HK-2 (cell line): ENCODE data around the gene LIN37.
A peak's percentile ranks its signal among the peaks of the same experiment; 100 is the strongest.

Experiments used
- DNase-seq: peaks from one replicate; pipeline ENCODE4 v3.0.0-alpha.2; 2018; ENCODE audit not compliant: unreplicated experiment

The LIN37 gene

DNA sequence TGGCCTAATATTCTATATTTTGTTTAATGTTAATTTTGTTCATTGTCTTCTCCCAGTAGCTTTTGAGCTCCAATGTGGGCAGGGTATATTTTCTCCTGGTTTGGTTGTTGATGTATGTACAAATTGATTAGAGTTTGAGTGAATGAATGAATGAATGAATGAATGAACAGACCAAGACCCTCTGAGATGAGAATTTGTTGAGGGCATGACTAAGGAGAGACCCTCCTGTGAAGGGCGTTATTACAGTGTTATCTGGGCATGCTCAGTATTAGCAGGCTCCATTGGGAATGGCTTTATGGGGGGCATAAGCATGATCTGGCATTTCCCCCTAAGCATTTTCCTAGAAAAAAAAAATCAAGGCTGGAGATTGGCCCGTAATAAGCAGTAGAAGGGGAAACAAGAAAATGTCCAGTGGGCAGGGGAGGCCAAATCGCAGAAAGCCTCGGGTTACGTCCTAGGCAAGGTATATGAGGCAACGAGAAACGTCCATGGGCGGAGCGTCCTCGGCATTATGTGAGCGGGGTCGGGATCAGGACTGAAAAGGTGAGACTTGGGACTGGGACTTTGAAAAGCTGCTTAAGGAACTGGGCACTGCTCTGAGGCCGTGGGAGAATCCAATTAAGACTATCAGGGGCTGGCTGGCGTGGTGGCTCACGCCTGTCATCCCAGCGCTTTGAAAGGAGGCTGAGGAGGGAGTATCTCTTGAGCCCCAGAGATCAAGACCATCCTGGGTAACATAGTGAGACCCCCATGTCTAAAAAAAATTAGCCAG, 26.1 kb downstream of the LIN37 start:
- no peak for DNase-seq

DNA sequence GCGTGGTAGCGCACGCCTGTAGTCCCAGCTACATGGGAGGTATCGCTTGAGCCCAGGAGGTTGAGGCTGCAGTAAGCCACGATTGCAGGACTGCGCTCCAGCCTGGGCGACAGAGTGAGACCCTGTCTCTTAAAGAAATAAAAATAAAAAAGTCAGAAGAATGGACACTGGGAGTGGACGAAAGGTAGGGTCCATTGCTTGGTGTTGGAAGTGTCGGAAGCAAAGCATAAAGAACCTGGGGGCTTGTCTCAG, 26.6 kb downstream of the LIN37 start:
- no peak for DNase-seq

DNA sequence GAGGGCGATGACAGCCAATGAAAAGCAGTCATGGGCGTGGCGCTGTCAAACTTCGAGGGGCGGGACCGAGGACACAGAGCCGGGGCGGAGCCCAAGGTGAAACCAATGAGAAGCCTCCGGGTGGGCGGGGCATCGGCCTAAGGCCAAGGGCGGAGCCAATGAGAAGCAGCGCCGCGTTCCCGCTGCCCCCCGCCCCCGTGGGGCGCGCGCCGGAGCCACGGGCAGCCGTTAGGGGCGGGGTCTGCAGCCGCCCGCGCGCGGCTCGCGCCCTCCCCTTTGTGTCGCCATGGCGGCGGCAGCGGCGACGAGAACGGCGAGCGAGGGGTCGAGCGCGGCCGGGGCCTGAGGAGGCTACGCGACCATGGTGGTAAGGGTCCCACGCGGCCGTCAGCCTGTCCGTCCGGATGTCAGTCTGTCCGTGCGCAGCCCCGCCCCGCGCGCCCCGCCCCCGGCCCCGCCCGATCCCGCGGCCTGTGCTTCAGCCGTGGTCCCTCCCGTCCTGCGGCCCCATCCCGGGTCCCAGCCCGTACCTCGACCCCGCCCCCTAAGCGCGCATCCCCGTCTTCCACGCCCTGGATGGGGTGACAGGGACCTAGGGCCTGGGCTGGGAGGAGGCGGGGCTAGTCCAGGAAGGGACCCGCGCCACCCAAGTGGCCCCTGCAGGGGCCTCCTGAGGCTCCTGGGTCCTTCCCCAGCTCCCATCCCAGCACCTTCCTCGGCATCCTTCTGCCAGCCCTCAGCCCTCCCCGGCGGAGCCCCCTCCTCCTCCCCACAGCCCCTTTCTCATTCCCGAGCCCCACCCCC, 27.1 kb downstream of the LIN37 start, which contains the start of gene ARHGAP33:
TSS of gene ARHGAP33 (plus strand) at position 267 of the 804 bp plus-strand sequence. CDS start at position 362, 95 bp downstream.
- DNase-seq, result peak; percentile 98

DNA sequence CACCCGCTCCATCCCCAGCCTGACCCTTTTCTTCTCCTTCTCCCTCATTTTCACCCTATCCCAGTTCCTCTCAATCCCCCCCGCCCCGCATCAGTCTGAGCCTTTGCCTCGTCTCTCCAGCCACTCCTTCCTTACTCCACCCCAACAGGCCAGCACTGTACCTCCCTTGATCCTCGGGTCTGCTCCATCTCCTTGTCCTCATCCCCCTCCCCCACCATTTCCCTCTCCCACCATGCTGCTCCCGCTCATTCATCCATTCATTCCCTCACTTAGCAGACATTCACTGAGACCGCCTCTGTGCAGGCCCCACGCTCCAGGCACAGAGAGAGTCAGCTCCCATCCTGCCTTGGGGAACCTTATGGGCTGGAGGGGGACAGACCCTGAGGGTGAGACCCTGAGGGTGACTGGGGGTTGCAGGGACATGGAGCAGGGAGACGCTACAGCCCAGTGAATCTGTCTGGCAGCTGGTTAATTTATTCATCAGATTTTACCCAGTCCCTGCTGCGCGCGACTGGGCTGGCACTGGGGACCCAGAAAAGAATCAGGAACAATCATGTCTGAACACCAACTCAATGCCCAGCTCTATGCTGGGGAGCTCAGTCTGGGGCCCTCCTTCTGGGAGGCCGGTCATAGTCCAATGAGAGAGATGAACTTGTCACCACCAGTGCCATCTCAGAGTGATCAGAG, 27.9 kb downstream of the LIN37 start:
- no peak for DNase-seq

DNA sequence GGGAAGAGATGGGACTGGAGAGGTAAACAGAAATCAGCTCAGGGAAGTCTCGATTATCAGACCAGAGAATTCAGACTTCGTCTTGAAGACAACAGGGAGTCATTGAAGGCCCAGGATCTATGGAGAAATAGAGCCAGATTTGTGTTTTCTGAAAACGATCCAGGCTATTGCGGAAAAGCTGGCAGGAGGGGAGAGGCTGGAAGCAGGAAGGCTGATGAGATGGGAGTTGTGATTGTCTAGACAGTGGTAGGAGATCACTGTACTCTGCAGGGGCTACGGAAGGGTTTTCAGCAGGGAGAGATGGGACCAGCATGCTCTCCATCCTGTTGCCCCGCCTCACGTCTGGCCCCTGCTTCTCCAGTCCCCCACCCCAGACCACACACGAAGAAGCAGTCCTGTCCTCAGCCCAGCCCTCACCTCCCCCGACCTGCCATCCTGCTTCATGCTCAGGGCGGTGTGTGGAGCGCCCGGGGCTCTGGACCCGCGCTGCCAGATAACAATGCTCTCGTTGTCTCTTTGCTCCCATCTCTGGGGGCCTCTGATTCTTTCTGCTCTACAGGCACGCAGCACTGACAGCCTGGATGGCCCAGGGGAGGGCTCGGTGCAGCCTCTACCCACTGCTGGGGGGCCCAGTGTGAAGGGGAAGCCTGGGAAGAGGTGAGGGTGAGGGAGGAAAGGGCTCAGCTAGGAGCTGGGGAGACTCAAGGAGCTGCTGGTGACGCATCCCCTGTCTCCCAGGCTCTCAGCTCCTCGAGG, 28.9 kb downstream of the LIN37 start:
- DNase-seq, result no peak

DNA sequence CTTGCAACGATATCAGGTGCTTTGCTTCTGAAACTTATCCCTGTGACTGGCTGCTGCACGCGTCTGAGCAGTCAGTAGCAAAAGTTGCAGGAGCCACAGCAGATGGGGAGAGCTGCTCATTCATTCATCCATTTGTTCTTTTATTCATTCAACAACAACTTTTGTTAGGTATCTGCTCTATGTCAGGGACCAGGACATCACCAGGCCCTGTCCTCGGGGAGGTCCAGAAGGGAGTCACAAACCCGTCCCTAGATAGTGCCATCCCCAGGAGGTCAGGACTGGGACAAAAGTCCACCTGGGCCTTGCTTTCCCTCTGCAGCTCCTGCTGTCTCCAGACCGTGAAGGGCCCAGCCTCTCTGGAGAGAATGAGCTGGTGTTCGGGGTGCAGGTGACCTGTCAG, 29.6 kb downstream of the LIN37 start:
- DNase-seq, result no peak

DNA sequence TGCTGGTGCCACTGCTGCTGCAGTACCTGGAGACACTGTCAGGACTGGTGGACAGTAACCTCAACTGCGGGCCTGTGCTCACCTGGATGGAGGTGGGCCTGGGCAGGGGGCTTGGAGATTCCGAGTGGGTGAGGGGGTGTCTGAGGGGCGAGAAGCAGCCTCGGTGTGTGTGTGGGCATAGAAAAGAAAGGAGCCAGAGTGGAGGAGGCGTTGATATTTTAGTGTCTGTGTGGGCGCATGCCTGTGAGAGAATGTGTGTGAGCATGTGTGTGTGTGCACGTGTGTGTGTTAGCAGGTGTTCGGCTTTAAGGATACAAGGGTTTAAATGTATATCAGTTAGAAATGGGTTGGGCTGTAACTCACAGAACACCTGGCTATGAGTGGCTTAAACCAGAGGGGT, 30.7 kb downstream of the LIN37 start:
- DNase-seq, result no peak

DNA sequence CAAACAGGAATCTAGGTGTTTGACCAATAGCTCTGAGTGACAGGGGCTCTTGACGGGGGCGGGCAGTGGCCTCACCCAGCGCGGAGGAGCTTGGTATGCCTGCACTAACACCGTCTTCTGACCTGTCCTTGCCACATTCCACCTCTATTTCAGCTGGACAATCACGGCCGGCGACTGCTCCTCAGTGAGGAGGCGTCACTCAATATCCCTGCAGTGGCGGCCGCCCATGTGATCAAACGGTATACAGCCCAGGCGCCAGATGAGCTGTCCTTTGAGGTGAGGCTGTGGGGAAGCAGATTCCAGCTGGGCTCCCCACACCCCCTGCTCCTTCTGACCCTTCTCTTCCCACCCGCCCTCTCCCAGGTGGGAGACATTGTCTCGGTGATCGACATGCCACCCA, 31.7 kb downstream of the LIN37 start:
- DNase-seq, result no peak

DNA sequence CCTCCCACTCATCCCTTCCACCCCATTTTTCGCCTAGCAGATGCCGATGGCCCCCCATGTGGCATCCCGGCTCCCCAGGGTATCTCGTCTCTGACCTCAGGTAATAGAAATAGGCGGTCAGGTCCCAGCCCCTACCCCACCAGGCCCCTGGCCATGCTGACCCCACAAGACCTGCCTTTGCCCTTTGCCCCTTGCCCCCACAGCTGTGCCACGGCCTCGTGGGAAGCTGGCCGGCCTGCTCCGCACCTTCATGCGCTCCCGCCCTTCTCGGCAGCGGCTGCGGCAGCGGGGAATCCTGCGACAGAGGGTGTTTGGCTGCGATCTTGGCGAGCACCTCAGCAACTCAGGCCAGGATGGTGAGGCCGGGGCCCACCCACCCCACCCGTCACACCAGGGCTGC, 32.3 kb downstream of the LIN37 start:
- no peak for DNase-seq

DNA sequence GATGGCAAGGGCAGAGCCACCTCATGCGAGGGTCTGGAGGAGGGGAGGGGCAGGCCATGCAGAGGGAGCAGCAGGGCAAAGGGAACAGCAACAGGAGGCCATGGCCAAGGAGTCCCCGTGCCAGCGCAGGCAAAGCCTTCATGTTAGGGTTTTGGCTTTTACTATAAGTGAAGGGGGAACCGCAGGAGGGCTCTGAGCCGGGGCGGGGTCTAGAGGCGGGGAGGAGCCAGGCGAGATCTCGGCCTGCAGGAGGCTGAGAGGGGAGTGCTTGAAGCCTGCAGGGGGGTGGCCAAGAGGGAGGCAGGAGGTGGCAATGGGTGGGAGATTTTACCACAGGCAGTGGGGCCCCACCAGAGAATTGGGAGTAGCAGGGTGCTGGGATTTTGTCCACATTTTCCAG, 33.3 kb downstream of the LIN37 start:
- no peak for DNase-seq

DNA sequence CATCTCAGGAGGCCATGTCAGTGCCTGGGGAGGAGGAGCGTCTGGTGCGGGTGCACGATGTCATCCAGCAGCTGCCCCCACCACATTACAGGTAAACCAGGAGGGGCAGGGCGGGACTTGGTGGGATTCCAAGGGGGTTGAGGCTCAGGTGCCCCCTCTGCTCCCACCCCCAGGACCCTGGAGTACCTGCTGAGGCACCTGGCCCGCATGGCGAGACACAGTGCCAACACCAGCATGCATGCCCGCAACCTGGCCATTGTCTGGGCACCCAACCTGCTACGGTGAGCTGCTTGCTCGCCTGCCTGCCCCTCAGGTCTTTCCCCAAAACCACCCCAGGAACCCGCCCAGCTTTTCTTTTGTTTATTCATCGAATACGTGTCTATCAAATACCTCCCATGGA, 34.2 kb downstream of the LIN37 start:
- DNase-seq, result no peak

DNA sequence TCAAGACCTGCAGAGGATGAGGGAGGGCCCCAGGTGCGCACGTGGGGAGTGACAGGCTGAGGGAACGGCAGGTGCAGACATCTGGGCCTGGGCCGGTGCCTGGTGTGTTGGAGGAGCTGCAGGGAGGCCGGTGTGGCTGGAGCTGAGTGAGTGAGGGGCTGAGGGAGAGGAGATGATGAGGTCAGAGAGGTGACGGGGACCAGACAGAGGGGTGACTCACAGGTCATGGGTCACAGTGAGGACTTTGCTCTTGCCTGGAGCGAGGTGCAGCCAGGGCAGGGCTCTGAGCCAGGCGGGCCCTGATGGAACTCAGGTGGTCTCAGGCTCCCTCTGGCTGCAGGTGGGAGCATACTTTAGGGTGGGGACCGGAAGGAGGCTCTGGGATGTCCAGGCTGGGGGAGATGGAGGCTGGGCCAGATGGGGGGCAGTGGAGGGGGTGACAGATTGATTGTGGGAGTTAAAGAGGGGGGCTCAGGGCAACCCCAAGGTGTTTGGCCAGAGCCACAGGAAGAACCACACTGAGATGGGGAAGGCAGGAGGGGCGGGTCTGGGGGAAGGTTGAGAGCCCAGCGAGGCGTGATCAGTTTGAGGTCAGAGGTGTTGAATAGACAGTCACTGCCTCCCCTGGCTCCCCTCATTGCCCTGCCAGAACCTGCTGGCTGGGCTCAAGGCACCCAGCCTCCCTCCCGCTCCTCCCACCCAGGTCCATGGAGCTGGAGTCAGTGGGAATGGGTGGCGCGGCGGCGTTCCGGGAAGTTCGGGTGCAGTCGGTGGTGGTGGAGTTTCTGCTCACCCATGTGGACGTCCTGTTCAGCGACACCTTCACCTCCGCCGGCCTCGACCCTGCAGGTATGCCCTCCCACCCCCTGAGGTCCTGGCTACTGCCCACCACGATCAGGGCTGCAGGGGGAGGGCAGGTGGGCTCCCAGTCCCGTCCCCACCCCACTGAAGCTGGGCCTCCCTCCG, 35.4 kb downstream of the LIN37 start:
- no peak for DNase-seq

DNA sequence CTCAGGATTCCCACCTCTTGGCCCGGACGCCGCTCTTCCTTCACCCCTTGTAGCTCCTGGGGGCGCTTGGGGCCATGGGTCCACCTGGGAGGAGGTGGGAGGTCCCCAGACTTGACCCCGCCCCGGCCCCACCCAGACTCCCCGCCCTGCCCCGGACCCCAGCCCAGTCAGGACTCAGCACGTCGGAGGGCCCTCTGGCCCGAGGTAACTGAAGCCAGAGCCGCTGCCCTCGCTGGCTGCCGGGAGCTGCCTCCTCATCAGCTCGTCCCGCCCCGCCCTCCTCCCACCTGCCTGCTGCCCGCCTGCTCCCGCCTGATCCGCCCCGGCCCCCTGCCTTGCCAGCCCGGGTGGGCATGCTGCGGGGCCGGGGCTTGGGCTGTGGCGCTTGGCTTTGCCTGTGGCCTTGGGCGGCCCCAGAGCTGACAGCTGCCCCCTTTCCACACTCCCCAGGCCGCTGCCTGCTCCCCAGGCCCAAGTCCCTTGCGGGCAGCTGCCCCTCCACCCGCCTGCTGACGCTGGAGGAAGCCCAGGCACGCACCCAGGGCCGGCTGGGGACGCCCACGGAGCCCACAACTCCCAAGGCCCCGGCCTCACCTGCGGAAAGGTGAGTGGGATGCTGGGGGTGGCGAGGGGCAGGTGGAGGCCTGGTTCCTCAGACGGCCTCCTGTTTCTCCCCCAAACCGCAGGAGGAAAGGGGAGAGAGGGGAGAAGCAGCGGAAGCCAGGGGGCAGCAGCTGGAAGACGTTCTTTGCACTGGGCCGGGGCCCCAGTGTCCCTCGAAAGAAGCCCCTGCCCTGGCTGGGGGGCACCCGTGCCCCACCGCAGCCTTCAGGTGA, 36.3 kb downstream of the LIN37 start:
- no peak for DNase-seq

DNA sequence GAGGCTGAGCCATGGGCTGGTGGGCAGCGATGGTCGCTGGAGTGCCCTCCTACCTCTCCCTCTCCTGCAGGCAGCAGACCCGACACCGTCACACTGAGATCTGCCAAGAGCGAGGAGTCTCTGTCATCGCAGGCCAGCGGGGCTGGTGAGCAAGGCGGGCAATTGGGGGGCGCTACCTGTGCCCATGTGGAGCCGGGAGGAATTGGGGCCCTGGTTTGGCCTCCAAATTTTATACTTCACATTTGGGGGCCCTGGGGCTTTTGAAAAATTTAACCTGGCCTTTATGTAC, 36.9 kb downstream of the LIN37 start:
- no peak for DNase-seq

DNA sequence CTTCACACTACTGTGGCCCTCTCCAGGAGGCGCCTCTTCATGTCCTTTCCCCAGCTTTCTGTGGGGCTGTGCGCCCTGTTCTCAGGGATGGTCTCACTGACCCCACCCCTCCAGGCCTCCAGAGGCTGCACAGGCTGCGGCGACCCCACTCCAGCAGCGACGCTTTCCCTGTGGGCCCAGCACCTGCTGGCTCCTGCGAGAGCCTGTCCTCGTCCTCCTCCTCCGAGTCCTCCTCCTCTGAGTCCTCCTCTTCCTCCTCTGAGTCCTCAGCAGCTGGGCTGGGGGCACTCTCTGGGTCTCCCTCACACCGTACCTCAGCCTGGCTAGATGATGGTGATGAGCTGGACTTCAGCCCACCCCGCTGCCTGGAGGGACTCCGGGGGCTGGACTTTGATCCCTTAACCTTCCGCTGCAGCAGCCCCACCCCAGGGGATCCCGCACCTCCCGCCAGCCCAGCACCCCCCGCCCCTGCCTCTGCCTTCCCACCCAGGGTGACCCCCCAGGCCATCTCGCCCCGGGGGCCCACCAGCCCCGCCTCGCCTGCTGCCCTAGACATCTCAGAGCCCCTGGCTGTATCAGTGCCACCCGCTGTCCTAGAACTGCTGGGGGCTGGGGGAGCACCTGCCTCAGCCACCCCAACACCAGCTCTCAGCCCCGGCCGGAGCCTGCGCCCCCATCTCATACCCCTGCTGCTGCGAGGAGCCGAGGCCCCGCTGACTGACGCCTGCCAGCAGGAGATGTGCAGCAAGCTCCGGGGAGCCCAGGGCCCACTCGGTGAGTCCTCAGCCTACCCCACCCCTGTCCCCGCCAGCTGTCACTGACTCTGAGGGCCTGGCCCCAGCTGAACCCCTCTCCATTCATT, 38.2 kb downstream of the LIN37 start:
- no peak for DNase-seq

DNA sequence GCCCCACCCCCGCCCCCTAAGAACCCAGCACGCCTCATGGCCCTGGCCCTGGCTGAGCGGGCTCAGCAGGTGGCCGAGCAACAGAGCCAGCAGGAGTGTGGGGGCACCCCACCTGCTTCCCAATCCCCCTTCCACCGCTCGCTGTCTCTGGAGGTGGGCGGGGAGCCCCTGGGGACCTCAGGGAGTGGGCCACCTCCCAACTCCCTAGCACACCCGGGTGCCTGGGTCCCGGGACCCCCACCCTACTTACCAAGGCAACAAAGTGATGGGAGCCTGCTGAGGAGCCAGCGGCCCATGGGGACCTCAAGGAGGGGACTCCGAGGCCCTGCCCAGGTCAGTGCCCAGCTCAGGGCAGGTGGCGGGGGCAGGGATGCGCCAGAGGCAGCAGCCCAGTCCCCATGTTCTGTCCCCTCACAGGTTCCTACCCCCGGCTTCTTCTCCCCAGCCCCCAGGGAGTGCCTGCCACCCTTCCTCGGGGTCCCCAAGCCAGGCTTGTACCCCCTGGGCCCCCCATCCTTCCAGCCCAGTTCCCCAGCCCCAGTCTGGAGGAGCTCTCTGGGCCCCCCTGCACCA, 38.9 kb downstream of the LIN37 start:
- no peak for DNase-seq

DNA sequence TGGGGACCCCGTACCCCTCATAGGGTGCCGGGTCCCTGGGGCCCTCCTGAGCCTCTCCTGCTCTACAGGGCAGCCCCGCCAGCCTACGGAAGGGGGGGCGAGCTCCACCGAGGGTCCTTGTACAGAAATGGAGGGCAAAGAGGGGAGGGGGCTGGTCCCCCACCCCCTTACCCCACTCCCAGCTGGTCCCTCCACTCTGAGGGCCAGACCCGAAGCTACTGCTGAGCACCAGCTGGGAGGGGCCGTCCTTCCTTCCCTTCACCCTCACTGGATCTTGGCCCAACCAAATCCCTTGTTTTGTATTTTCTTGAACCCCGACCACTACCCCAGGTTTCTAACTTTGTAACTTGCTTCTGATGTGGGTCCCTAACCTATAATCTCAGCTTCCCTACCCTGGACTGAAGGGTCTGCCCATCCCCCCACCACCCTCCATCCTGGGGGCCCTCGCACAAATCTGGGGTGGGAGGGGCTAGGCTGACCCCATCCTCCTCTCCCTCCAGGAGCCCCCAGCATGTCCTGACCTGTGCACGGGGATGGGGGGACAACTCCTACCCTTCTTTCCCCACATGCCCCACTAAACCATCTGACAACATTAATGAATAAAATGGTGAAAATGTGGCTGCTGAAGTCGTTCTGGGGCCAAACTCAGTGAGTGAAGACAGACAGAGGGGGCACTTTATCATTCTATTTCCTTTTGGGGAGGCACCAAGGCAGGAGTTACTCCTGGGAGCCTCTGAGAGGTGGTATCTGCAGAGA, 40.0 kb downstream of the LIN37 start:
- DNase-seq, result no peak
